ENCODE measurements around the gene ARVCF. TPM values are rescaled to one million over a fixed set of nuclear protein-coding genes. Genes with fewer than 3 reads are reported as not detected.

ARVCF gene
- total RNA-seq, 1 experiment from 2014 or later, result 12.0 TPM

DNA sequence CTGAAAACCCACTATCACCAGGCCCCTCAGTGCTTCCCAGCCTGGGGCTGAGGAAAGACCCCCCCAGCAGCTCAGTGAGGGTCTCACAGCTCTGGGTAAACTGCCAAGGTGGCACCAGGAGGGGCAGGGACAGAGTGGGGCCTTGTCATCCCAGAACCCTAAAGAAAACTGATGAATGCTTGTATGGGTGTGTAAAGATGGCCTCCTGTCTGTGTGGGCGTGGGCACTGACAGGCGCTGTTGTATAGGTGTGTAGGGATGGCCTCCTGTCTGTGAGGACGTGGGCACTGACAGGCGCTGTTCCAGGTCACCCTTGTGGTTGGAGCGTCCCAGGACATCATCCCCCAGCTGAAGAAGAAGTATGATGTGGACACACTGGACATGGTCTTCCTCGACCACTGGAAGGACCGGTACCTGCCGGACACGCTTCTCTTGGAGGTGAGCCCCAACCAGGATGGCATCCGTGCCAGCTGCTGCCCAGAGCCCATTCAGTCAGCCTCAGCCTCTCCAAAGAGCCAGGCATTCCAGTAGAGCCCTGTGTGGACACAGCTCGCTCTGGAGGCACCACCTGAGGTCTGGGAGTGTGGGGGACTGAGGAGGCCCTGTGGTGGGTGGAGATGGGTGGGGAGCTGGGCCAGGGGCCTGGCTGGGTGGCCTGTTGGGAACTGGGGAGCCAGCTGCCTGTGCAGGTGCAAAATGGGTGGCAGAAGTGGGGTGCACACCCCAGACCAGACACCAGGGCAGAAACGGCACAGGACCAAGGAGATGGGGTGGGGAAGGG, 52.6 kb downstream of the ARVCF start:
- H3K4me3 ChIP-seq (ENCODE audit: low read depth, low read length), result peak overlapping the region; percentile 50
- Mint-ChIP-seq H3K9me3 (ENCODE audit: unreplicated experiment) (no peaks in the 10 kb centered on the region), H3K27me3 (ENCODE audit: insufficient read depth, unreplicated experiment) (no peaks in the 10 kb centered on the region), H3K4me3 (ENCODE audit: unreplicated experiment) (peak overlapping the region; percentile 94), H3K4me1 (ENCODE audit: low read depth, unreplicated experiment) (peaks cover 20% of the 10 kb centered on the region), H3K27ac (ENCODE audit: unreplicated experiment) (no peak overlapping the region), H3K36me3 (ENCODE audit: insufficient read depth, unreplicated experiment) (peaks cover 19% of the 10 kb centered on the region)
- no TSS peak for BruUV-seq (replicated peaks)
- no peaks in the 10 kb centered on the region for H3K9me3 ChIP-seq
- peaks cover 54% of the 10 kb centered on the region for H3K4me1 ChIP-seq
- no peaks in the 10 kb centered on the region for H3K27me3 ChIP-seq (replicated peaks; ENCODE audit: control insufficient read depth, insufficient read depth, low read length)
- ChIA-PET CTCF (no interaction called here), POLR2A (no interaction called here)
- no peak for DNase-seq
- TF ChIP-seq, protein P1, sequence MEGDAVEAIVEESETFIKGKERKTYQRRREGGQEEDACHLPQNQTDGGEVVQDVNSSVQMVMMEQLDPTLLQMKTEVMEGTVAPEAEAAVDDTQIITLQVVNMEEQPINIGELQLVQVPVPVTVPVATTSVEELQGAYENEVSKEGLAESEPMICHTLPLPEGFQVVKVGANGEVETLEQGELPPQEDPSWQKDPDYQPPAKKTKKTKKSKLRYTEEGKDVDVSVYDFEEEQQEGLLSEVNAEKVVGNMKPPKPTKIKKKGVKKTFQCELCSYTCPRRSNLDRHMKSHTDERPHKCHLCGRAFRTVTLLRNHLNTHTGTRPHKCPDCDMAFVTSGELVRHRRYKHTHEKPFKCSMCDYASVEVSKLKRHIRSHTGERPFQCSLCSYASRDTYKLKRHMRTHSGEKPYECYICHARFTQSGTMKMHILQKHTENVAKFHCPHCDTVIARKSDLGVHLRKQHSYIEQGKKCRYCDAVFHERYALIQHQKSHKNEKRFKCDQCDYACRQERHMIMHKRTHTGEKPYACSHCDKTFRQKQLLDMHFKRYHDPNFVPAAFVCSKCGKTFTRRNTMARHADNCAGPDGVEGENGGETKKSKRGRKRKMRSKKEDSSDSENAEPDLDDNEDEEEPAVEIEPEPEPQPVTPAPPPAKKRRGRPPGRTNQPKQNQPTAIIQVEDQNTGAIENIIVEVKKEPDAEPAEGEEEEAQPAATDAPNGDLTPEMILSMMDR (IDR thresholded peaks at IDR 0.05; ENCODE audit: insufficient read depth in 1 of 2, low read depth in 1 of 2, low read length in 1 of 2, severe bottlenecking in 1 of 2, unreplicated experiment in 1 of 2), result no peak
- intact Hi-C loops (cut with micrococcal nuclease; ENCODE audit: unreplicated experiment), result loop anchor here (2.0 to 10.0 kb wide), 3 partner anchors 57 to 151 kb away; partner anchors contain the start of genes DGCR8, RANBP1, TANGO2 and TRMT2A
- H3K36me3 ChIP-seq (ENCODE audit: control insufficient read depth, insufficient read depth, low read length), result peaks cover 6% of the 10 kb centered on the region

DNA sequence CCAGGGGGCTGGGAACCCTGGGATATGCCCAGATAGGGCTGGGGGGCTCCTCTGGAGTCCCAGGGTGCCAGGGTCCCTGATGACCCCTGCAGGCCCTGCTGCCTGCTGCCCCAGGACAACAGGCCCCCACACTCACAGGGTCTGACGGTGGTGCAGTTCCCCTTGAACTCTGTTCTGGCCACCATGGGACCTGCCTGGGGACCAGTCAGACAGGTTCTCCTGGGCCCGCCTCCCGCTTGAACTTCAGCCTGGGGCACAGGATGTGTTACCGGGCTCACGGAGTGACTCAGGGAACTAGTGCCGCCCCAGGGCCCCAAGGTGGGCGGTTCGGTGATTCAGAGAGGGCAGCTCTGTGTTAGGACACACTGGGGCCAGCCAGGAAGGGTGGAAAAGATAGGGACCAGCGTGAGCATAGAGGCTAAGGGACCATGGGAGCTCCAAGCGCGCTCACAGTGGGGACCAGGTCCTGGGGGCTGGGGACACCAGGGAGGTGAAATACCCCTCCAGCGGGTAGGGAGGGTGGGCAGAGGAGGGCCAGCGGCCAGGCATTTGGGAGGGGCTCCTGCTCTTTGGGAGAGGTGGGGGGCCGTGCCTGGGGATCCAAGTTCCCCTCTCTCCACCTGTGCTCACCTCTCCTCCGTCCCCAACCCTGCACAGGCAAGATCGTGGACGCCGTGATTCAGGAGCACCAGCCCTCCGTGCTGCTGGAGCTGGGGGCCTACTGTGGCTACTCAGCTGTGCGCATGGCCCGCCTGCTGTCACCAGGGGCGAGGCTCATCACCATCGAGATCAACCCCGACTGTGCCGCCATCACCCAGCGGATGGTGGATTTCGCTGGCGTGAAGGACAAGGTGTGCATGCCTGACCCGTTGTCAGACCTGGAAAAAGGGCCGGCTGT, 53.5 kb downstream of the ARVCF start:
- H3K36me3 Mint-ChIP-seq (ENCODE audit: insufficient read depth, unreplicated experiment), result peaks cover 19% of the 10 kb centered on the region
- H3K4me3 ChIP-seq (ENCODE audit: low read depth, low read length), result peak overlapping the region; percentile 50
- peak overlapping the region; percentile 94 for H3K4me3 Mint-ChIP-seq (ENCODE audit: unreplicated experiment)
- H3K27ac Mint-ChIP-seq (ENCODE audit: unreplicated experiment), result peak overlapping the region; percentile 100
- no peaks in the 10 kb centered on the region for H3K27me3 ChIP-seq (replicated peaks; ENCODE audit: control insufficient read depth, insufficient read depth, low read length)
- DNase-seq, result peak; percentile 96 to 97
- no peaks in the 10 kb centered on the region for H3K9me3 Mint-ChIP-seq (ENCODE audit: unreplicated experiment)
- BruUV-seq (replicated peaks), result TSS peak; percentile 28
- H3K4me1 ChIP-seq, result peaks cover 57% of the 10 kb centered on the region
- intact Hi-C loops (cut with micrococcal nuclease; ENCODE audit: unreplicated experiment), result loop anchor here (2.0 to 10.0 kb wide), 3 partner anchors 58 to 152 kb away; partner anchors contain the start of genes DGCR8, RANBP1, TANGO2 and TRMT2A
- POLR2A ChIA-PET, result interaction anchor here (0.6 kb wide), 3 partner anchors 11 to 1987 kb away, joined by 3 to 16 read pairs (median 4); no protein-coding TSS in a partner anchor
- TF ChIP-seq, protein P1 (IDR thresholded peaks at IDR 0.05; ENCODE audit: insufficient read depth in 1 of 2, low read depth in 1 of 2, low read length in 1 of 2, severe bottlenecking in 1 of 2, unreplicated experiment in 1 of 2), result no peak
- H3K36me3 ChIP-seq (ENCODE audit: control insufficient read depth, insufficient read depth, low read length), result peaks cover 6% of the 10 kb centered on the region
- CTCF ChIA-PET, result interaction anchor here (0.5 to 1.8 kb wide), 10 partner anchors 9 to 285 kb away, joined by 3 to 28 read pairs (median 4); partner anchors contain the start of gene TRMT2A
- no peaks in the 10 kb centered on the region for H3K9me3 ChIP-seq
- H3K27me3 Mint-ChIP-seq (ENCODE audit: insufficient read depth, unreplicated experiment), result no peaks in the 10 kb centered on the region
- H3K4me1 Mint-ChIP-seq (ENCODE audit: low read depth, unreplicated experiment), result peaks cover 20% of the 10 kb centered on the region

Measured in Caco-2 (cell line).